8988T (cell line): Measurements from ENCODE around the gene SAMD4B.

Experiments used
- DNase-seq: peaks from one replicate; pipeline ENCODE4 v3.0.0; 2011

The SAMD4B gene

DNA sequence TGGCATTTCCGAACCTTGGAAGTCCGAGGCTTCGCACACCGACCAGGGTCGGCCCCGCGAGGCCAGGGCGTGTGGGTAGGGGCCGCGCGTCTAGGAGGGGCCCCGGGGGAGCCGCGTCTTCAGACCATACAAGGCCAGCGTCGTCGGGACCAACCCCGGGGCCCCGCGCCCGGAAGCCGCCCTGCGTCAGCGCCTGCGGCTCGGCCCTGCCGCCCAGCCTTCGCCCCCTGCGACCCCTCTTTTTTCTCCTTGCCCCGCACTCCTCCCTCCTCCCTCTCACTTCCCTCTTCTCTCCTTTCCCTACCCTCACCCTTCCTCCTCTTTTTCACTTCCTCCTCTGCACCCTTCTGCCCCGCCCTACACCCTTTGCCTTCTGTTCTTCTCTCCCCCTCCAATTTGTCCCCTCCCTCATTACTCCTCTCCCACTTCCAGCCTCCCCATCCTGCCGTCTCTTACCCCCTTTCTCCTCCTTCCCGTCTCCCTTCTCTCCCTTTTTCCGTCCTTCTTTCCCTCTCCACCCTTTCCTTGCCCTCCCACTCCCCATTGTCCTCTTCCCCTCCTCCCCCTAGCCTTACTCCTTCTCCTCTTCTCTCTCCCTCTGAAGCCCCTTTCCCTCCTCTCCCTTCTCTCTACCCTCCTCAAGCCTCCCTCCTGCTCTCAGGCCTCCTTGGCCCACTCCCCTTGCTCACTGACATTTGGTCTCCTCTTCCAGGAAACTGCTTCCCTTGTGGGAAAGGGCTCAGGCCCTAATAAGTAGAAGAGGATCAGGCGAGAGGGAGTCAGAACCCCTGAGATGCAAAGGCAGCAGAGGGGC lies 68.0 kb downstream of the SAMD4B start:
- peak; percentile 60 for DNase-seq

DNA sequence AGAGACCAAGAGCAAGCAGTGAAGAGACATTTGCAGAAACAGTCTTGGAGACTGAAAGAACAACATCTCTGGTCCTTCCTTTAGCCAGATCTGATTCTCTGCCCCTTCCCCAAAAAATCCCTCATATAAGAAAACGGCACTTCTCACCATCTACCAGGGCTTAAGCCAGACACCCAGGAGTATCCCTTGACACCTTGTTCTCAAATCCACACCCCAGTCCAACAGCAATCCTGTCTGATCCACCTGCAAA lies 68.5 kb downstream of the SAMD4B start:
- no peak for DNase-seq

- DNase-seq, result no peak
Measured at GRCh38 chr19:39411081-39411831, 69.0 kb downstream of the SAMD4B start.

- DNase-seq, result peak; percentile 60
Measured at GRCh38 chr19:39411832-39412099, 69.5 kb downstream of the SAMD4B start.

GRCh38 chr19:39412100-39412866 lies 70.1 kb downstream of the SAMD4B start, which contains the start of gene PLEKHG2:
PLEKHG2 (plus strand) TSS chr19:39412669; CDS start chr19:39414087, 1,418 bp downstream.
- peak; percentile 91 for DNase-seq

- no peak for DNase-seq
Measured at GRCh38 chr19:39412867-39413271, 70.6 kb downstream of the SAMD4B start.

GRCh38 chr19:39413272-39413910 lies 71.2 kb downstream of the SAMD4B start:
- peak; percentile 59 for DNase-seq

DNA sequence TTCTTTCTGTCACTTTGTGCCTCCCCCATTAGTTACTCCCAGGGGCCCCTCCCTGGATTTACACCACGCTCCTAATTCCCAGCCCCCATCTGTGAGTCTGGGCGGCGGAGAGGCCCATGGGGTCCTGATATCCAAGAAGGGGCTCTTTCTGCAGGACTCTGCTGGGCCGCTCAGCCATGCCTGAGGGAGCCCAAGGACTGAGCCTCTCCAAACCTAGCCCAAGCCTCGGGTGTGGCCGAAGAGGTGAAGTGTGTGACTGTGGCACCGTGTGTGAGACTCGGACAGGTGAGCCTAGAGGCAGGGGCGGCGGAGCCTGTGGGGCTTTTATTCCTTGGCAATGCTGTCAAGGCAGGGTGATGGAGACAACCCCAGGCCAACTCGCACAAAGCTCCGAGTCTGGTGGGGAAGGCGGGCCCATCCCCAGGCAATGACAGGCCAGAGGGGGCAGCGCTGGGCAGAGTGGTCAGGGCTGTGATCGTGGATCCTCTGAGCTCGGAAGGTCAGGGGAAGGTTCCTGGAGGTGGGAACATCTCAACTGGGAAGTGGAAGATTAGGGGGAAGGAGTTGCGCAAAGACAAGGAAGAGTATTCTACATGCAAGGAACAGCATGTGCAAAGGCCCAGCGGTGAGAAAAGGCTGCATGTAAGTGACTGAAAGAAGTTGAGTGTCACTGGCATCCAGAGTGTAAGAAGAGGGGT lies 71.8 kb downstream of the SAMD4B start:
- DNase-seq, result peak; percentile 72

DNA sequence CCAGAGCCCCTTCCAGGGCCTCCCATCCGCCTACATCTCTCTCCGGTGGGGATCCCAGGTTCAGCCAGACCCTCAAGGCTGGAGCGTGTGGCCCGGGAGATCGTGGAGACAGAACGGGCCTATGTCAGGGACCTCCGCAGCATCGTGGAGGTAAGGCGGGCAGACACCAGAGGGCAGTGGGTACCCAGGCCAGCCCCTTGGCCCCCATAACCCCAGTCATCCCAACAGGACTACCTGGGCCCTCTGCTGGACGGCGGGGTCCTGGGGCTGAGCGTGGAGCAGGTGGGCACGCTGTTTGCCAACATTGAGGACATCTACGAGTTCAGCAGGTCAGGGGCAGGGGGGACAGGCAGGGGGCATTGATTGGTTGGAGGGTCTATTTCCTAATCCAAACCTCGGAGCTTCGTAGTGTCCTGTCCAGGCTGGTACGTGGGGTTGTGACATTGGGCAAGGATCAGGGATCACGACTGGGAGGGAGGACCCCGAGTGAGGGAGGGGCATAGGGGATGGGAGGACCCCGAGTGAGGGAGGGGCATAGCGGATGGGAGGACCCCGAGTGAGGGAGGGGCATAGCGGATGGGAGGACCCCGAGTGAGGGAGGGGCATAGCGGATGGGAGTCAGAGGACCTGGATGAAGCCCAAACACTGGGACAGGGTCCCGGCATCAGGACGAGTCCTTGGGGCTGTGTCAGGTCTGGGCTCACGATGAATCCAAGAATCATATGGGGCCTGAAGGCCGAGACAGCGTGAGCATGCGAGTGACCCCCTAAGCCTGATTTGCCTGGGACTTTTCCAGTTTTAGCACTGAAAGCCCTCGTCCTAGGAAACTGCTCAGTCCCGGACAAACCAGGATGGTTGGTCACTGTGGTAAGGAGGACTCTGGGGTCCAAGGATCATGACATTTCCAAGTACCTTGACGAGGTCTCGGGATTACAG lies 73.2 kb downstream of the SAMD4B start:
- no peak for DNase-seq

GRCh38 chr19:39416152-39417120 lies 74.2 kb downstream of the SAMD4B start:
- DNase-seq, result no peak

GRCh38 chr19:39417463-39418181 lies 75.4 kb downstream of the SAMD4B start:
- no peak for DNase-seq

DNA sequence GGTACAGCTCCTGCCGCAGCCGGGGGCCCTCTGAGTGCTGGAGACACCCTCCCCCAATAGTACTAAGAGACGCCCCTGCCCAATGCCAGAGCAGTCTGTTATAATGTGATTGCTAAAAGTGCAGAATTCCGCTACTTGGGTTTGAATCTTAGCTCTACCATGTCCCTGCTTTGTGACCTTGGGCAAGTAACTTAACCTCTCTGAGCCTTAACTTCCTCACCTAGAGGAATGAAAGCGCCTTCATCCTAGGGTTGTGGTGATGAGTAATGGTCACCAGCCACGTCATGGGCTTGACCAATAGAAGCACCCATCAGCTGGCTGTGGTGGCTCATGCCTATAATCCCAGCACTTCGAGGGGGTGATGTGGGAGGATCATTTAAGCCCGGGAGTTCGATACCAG lies 76.8 kb downstream of the SAMD4B start:
- no peak for DNase-seq

GRCh38 chr19:39420769-39421168 lies 78.5 kb downstream of the SAMD4B start:
- no peak for DNase-seq

DNA sequence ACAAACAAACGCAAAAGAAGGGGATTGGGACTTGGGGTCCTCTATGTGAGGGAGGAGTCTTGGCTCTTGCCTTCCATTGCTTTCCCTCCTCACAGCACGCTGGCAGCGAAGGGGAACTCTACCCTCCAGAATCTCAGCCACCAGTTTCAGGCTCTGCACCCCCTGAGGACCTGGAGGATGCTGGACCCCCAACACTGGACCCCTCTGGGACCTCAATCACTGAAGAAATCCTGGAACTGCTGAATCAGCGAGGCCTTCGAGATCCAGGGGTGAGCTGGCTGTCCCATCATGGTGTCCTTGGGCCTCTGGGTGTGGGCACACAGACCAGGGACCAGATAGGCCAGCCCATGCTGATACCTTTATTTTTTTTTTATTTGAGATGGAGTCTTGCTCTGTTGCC lies 79.8 kb downstream of the SAMD4B start:
- no peak for DNase-seq

GRCh38 chr19:39423258-39424086 lies 81.3 kb downstream of the SAMD4B start:
- DNase-seq, result no peak

DNA sequence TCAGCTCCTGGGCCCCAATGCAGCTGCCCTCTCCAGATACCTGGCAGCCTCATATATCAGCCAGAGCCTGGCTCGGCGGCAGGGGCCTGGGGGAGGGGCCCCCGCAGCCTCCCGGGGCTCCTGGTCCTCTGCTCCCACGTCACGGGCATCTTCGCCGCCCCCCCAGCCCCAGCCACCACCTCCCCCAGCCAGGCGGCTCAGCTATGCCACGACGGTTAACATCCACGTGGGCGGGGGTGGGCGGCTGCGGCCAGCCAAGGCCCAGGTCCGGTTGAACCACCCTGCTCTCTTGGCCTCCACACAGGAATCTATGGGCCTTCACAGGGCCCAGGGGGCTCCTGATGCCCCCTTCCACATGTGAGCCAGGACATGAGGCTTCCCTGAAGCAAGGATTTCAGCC lies 82.7 kb downstream of the SAMD4B start:
- no peak for DNase-seq

- DNase-seq, result no peak
Measured at GRCh38 chr19:39425744-39426143, 83.5 kb downstream of the SAMD4B start.

GRCh38 chr19:39426170-39426569 lies 83.9 kb downstream of the SAMD4B start:
- no peak for DNase-seq

- DNase-seq, result no peak
Measured at GRCh38 chr19:39427707-39428106, 85.5 kb downstream of the SAMD4B start.
